Astrocyte (in vitro differentiated cells and primary cell): ENCODE data around the gene LRMDA. TPM values are rescaled to one million over a fixed set of nuclear protein-coding genes. Genes with fewer than 3 reads are reported as not detected.

Source experiments
- DNase-seq: peaks from one replicate; pipeline ENCODE4 v3.0.0-alpha.2; 2010; ENCODE audit warnings: low read depth
- FAIRE-seq: peaks from 2 replicates; lab custom pipeline; 2011; peaks lifted over from hg19 to GRCh38; lab: Jason Lieb, UNC
- H2AFZ ChIP-seq: 2 replicates; pipeline ENCODE4 v1.6.0; 2012; ENCODE audit warnings: low read depth, low read length, inconsistent platforms
- H3K27ac ChIP-seq: 2 replicates; pipeline ENCODE4 v1.5.1; 2011; ENCODE audit warnings: low read depth, low read length, inconsistent platforms
- H3K27me3 ChIP-seq: 2 replicates; pipeline ENCODE4 v1.6.0; 2011; ENCODE audit warnings: low read length, inconsistent platforms; ENCODE audit not compliant: insufficient read depth
- H3K36me3 ChIP-seq: 2 replicates; pipeline ENCODE4 v1.5.1; 2011; ENCODE audit warnings: low read length, inconsistent platforms; ENCODE audit not compliant: insufficient read depth
- H3K4me1 ChIP-seq: 2 replicates; pipeline ENCODE4 v1.5.1; 2011; ENCODE audit warnings: low read length, inconsistent platforms; ENCODE audit not compliant: insufficient read depth
- H3K4me2 ChIP-seq: 2 replicates; pipeline ENCODE4 v1.6.0; 2012; ENCODE audit warnings: low read length, inconsistent platforms
- H3K4me3 ChIP-seq: 2 replicates; pipeline ENCODE4 v1.5.1; 2011; ENCODE audit warnings: low read depth, mild to moderate bottlenecking, low read length, inconsistent platforms; ENCODE audit not compliant: insufficient read depth
- H3K79me2 ChIP-seq: 2 replicates; pipeline ENCODE4 v1.6.0; 2012; ENCODE audit warnings: mild to moderate bottlenecking, low read length, inconsistent platforms; ENCODE audit not compliant: insufficient read depth
- H3K9ac ChIP-seq: 2 replicates; pipeline ENCODE4 v1.6.0; 2012; ENCODE audit warnings: mild to moderate bottlenecking, low read length, inconsistent platforms
- H3K9me3 ChIP-seq: 2 replicates; pipeline ENCODE4 v1.5.1; 2012; ENCODE audit warnings: low read depth, mild to moderate bottlenecking, low read length, inconsistent platforms; ENCODE audit not compliant: insufficient read depth
- H4K20me1 ChIP-seq: 2 replicates; pipeline ENCODE4 v1.6.0; 2012; ENCODE audit warnings: low read length, inconsistent platforms; ENCODE audit not compliant: insufficient read depth
- H3K27ac Mint-ChIP-seq: one replicate; pipeline ENCODE4 v1.8.0; 2021; ENCODE audit warnings: mild to moderate bottlenecking, mixed read lengths; ENCODE audit not compliant: unreplicated experiment
- H3K27me3 Mint-ChIP-seq: one replicate; pipeline ENCODE4 v1.8.0; 2021; ENCODE audit warnings: low read depth, mixed read lengths; ENCODE audit not compliant: unreplicated experiment
- H3K36me3 Mint-ChIP-seq: one replicate; pipeline ENCODE4 v1.8.0; 2021; ENCODE audit warnings: low read depth, mixed read lengths; ENCODE audit not compliant: unreplicated experiment
- H3K4me1 Mint-ChIP-seq: one replicate; pipeline ENCODE4 v1.8.0; 2021; ENCODE audit warnings: low read depth, mixed read lengths; ENCODE audit not compliant: unreplicated experiment
- H3K4me3 Mint-ChIP-seq: one replicate; pipeline ENCODE4 v1.8.0; 2021; ENCODE audit warnings: mild to moderate bottlenecking, moderate library complexity, mixed read lengths; ENCODE audit not compliant: unreplicated experiment
- H3K9me3 Mint-ChIP-seq: one replicate; pipeline ENCODE4 v1.8.0; 2021; ENCODE audit warnings: mild to moderate bottlenecking, mixed read lengths; ENCODE audit not compliant: unreplicated experiment
- EZH2 ChIP-seq: IDR thresholded peaks from 2 replicates; pipeline ENCODE4 v1.6.1; 2012; ENCODE audit warnings: mild to moderate bottlenecking, low read length, inconsistent platforms; ENCODE audit not compliant: insufficient read depth
- total RNA-seq: library from RNA; stranded (reverse); gene quantifications from 2 replicates; pipeline ENCODE4 v1.2.1, GENCODE V29; 2021
- TF ChIP-seq, protein P1 (sequence below): IDR thresholded peaks from 2 replicates; pipeline ENCODE4 v1.5.1; 2011; ENCODE audit warnings: low read depth, mild to moderate bottlenecking, inconsistent platforms, low read length, moderate library complexity; ENCODE audit not compliant: insufficient read depth

Gene LRMDA
- total RNA-seq, 1 donor from 2014 or later, result 2.7 TPM

DNA sequence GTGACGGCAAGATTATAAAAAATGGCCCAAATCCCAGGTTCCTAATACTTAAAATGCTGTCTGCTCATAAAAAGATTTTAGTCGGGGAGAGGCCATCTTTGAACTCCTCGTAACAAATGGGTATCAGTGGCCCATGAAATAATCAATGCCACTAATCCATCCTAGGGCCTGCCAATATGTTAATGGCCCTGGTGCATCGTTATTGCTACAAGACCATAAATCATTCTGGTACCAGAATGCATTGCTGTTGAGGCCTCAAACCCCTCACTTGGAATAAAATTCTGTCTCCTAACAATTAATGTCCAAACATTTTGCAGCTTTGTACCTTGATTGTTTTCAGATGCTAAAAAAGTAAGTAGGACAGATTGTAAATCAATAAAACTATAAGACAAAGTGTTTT lies 290.6 kb downstream of the LRMDA start:
- FAIRE-seq (no peak), DNase-seq (no peak)
- Histone ChIP-seq H2AFZ (no peak overlapping the region), H3K27me3 (peaks cover 2% of the 10 kb centered on the region), H3K4me2 (no peak overlapping the region), H3K9me3 (no peaks in the 10 kb centered on the region), H3K27ac (no peak overlapping the region), H3K4me1 (no peaks in the 10 kb centered on the region), H3K79me2 (no peaks in the 10 kb centered on the region), H3K36me3 (no peaks in the 10 kb centered on the region), H3K9ac (no peak overlapping the region), H4K20me1 (no peaks in the 10 kb centered on the region), H3K4me3 (no peak overlapping the region)
- TF ChIP-seq EZH2, result no peak
- TF ChIP-seq, protein P1, sequence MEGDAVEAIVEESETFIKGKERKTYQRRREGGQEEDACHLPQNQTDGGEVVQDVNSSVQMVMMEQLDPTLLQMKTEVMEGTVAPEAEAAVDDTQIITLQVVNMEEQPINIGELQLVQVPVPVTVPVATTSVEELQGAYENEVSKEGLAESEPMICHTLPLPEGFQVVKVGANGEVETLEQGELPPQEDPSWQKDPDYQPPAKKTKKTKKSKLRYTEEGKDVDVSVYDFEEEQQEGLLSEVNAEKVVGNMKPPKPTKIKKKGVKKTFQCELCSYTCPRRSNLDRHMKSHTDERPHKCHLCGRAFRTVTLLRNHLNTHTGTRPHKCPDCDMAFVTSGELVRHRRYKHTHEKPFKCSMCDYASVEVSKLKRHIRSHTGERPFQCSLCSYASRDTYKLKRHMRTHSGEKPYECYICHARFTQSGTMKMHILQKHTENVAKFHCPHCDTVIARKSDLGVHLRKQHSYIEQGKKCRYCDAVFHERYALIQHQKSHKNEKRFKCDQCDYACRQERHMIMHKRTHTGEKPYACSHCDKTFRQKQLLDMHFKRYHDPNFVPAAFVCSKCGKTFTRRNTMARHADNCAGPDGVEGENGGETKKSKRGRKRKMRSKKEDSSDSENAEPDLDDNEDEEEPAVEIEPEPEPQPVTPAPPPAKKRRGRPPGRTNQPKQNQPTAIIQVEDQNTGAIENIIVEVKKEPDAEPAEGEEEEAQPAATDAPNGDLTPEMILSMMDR, result no peak
- Mint-ChIP-seq H3K9me3 (no peaks in the 10 kb centered on the region), H3K27me3 (peaks cover 21% of the 10 kb centered on the region), H3K4me3 (no peak overlapping the region), H3K27ac (no peak overlapping the region), H3K36me3 (no peaks in the 10 kb centered on the region), H3K4me1 (no peaks in the 10 kb centered on the region)

DNA sequence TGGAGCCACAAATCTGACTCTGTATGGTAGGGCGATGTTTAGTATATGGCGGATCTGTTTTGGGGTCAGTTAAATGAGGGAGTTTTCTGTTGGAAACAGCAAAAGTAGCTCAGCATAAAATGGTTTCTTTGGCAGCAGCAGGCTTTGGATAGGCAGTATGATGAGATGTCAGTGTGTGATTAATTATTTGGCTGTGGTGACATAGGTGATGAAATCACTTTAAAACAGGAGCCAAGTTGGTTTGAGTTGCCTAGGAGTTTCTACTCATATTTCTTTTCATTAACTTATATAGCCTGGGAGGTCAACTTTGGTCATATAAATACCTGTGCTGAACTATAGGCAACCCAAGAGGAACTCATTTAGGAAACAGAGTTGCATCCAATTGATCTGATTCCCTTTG lies 291.2 kb downstream of the LRMDA start:
- H3K4me1 ChIP-seq, result no peaks in the 10 kb centered on the region
- H3K4me1 Mint-ChIP-seq, result no peaks in the 10 kb centered on the region
- H3K4me2 ChIP-seq, result no peak overlapping the region
- H3K79me2 ChIP-seq, result no peaks in the 10 kb centered on the region
- FAIRE-seq (no peak), DNase-seq (no peak)
- peaks cover 21% of the 10 kb centered on the region for H3K27me3 Mint-ChIP-seq
- H3K27me3 ChIP-seq, result peaks cover 2% of the 10 kb centered on the region
- H3K36me3 ChIP-seq, result no peaks in the 10 kb centered on the region
- H3K4me3 Mint-ChIP-seq, result no peak overlapping the region
- no peak overlapping the region for H3K4me3 ChIP-seq
- no peak for TF ChIP-seq EZH2
- TF ChIP-seq, protein P1, result no peak
- H3K27ac Mint-ChIP-seq, result no peak overlapping the region
- H3K27ac ChIP-seq, result no peak overlapping the region
- no peak overlapping the region for H2AFZ ChIP-seq
- H3K9me3 ChIP-seq, result no peaks in the 10 kb centered on the region
- no peaks in the 10 kb centered on the region for H3K36me3 Mint-ChIP-seq
- H3K9me3 Mint-ChIP-seq, result no peaks in the 10 kb centered on the region
- H4K20me1 ChIP-seq, result no peaks in the 10 kb centered on the region
- no peak overlapping the region for H3K9ac ChIP-seq

DNA sequence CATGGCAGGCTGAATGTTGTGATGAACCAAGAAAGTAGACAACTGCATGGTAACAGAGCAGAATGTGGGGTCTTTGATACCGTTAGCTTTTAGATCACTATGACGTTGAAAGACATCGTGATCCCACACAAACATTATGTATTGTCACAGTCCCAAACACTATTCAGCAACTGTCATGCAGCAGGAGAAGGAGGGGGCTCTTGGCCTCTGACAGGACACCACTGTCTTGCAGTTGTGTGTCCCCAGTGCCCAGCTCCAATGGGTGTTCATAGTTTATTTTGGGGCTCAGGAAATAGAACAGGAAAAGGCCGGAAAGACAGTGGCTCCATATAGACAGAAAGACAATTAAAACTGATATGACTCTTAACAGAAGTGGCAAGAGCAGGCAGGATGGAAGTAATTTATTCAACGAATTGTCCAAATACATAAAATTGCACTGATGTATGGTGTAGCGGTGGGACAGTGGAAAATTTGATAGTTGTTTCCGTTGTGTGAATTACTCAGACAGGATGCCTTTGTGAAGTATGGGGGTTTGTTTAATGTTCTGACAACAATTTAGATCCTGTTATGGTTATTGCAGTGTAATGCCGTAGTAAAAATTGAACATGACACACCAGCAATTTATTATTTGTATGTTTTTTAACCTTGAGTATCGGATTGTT lies 292.0 kb downstream of the LRMDA start:
- FAIRE-seq (no peak), DNase-seq (no peak)
- no peaks in the 10 kb centered on the region for H3K4me1 Mint-ChIP-seq
- H4K20me1 ChIP-seq, result no peaks in the 10 kb centered on the region
- no peak overlapping the region for H3K27ac ChIP-seq
- H3K79me2 ChIP-seq, result no peaks in the 10 kb centered on the region
- H3K9me3 ChIP-seq, result no peaks in the 10 kb centered on the region
- no peak overlapping the region for H3K4me3 ChIP-seq
- H3K4me1 ChIP-seq, result no peaks in the 10 kb centered on the region
- TF ChIP-seq, protein P1, result no peak
- TF ChIP-seq EZH2, result no peak
- H3K36me3 Mint-ChIP-seq, result no peaks in the 10 kb centered on the region
- no peak overlapping the region for H3K4me2 ChIP-seq
- peaks cover 2% of the 10 kb centered on the region for H3K27me3 ChIP-seq
- no peak overlapping the region for H3K27ac Mint-ChIP-seq
- H3K9ac ChIP-seq, result no peak overlapping the region
- peaks cover 20% of the 10 kb centered on the region for H3K27me3 Mint-ChIP-seq
- H2AFZ ChIP-seq, result no peak overlapping the region
- H3K4me3 Mint-ChIP-seq, result no peak overlapping the region
- no peaks in the 10 kb centered on the region for H3K36me3 ChIP-seq
- no peaks in the 10 kb centered on the region for H3K9me3 Mint-ChIP-seq
